Coronary artery (tissue), 2 donors: ENCODE results near the gene DDX39A.
"Not testable (repeated sequence)": the region's sequence is repeated elsewhere in the genome, so short reads cannot be mapped to it uniquely, and the experiment has no call there.

Experiments used
- DNase-seq: peaks from one replicate; pipeline ENCODE4 v3.0.0-alpha.2; 2017; ENCODE audit warnings: low spot score
- H3K27ac ChIP-seq, 2 donors: fragments of 200-600 bp; sonication (generic); one replicate each; pipeline ENCODE4 v1.5.1; 2016 to 2019
- H3K4me3 ChIP-seq: fragments of 200-600 bp; sonication (generic); 2 replicates; pipeline ENCODE4 v1.5.1; 2016; ENCODE audit warnings: mild to moderate bottlenecking, moderate library complexity
- TF ChIP-seq, protein P1 (sequence below): fragments of 200-600 bp; sonication (generic); IDR thresholded peaks from one replicate; pipeline ENCODE4 v1.5.1; 2019; ENCODE audit warnings: antibody characterized with exemption

Gene DDX39A

DNA sequence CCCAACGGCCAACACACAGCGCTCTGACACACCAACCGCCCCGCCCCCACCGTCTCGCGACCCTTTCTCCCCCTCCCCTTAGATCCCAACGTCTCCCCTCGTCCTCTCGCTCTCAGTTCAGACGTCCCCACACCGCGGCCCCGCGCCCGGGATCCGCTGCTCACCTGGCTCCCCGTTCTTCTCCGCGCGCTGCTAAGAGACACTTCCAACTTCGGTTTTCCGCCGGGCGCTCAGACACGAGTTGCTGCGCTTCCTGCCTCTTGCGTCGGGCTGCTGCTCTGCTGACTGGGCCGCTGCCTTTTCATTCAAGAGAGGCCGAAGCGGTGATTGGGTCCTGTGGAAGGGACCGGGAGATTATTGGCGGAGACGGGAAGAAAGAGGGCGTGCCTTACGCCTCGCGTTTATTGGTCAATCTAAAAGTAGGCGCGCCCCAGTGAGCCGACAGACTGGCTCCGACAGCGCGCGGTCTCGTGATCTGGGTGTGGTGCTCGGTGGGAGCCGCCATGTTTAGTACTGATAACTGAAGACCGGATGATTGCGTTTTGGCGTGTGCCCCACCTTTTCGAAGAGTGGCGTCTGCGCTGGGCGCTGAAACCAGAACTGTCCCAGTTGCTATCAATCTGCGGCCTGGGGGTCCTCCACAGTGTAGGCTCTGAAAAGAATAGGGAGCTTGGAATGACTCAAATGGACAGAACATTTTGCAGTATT is at the start of gene DDX39A:
Gene DDX39A, minus strand, starts transcription at position 236 of the 708 bp plus-strand sequence. CDS start 6,121 bp downstream, outside the sequence.
- peak within 1 kb of the TSS; percentile 93 to 98 for H3K27ac ChIP-seq
- H3K4me3 ChIP-seq = peak within 1 kb of the TSS; percentile 99
- peak; percentile 99 for DNase-seq
- TF ChIP-seq, protein P1, sequence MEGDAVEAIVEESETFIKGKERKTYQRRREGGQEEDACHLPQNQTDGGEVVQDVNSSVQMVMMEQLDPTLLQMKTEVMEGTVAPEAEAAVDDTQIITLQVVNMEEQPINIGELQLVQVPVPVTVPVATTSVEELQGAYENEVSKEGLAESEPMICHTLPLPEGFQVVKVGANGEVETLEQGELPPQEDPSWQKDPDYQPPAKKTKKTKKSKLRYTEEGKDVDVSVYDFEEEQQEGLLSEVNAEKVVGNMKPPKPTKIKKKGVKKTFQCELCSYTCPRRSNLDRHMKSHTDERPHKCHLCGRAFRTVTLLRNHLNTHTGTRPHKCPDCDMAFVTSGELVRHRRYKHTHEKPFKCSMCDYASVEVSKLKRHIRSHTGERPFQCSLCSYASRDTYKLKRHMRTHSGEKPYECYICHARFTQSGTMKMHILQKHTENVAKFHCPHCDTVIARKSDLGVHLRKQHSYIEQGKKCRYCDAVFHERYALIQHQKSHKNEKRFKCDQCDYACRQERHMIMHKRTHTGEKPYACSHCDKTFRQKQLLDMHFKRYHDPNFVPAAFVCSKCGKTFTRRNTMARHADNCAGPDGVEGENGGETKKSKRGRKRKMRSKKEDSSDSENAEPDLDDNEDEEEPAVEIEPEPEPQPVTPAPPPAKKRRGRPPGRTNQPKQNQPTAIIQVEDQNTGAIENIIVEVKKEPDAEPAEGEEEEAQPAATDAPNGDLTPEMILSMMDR = no peak

DNA sequence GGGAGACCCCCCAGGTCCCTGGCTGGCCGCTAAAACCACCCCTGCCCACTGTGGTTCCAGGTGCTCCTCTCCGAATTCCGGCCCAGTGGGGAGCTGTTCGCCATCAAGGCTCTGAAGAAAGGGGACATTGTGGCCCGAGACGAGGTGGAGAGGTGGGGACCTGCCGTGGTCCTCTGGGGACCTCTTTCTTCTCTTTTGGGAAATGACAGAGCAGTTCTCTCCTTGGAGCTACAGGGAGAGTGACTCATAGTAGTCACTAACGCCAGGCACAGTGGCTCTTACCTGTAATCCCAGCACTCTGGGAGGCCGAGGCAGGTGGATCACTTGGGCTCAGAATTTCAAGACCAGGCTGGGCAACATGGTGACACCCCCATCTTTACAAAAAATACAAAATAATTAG is 48.7 kb upstream of the DDX39A start:
- no peak overlapping the region for H3K4me3 ChIP-seq
- no peak for DNase-seq
- TF ChIP-seq, protein P1 = no peak
- H3K27ac ChIP-seq = no peak overlapping the region

DNA sequence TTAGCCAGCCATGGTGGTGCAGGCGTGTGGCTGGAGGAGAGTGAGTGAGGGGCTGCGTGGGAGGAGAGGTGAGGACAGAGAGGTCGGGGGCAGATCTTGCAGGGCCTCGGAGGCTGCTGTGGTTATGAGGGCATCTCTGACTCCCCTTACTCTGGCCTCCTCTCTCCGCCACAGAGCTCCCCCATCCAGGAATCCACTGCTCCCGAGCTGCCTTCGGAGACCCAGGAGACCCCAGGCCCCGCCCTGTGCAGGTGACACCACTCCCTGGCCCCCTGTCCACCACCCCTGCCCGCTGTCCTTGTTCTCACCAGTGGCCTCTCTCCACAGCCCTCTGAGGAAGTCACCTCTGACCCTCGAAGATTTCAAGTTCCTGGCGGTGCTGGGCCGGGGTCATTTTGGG is 48.2 kb upstream of the DDX39A start:
- H3K4me3 ChIP-seq = no peak overlapping the region

DNA sequence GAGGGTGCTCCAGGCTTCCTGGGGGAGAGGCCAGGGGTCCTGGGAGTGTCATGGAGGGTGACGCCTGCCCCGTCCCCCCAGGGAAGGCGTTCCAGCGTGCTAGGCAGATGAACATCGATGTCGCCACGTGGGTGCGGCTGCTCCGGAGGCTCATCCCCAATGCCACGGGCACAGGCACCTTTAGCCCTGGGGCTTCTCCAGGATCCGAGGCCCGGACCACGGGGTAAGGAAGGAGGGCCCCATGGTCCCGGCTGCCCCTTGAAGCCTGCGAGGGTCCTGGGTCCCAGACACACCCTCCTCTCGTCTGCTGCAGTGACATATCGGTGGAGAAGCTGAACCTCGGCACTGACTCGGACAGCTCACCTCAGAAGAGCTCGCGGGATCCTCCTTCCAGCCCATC is 44.6 kb upstream of the DDX39A start:
- TF ChIP-seq, protein P1 = no peak
- Histone ChIP-seq H3K4me3 (no peak overlapping the region), H3K27ac (no peak overlapping the region)
- no peak for DNase-seq

More for the DNA sequence above, 48.2 kb upstream of the DDX39A start:
- no peak overlapping the region for H3K27ac ChIP-seq
- TF ChIP-seq, protein P1 = no peak
- DNase-seq = no peak

DNA sequence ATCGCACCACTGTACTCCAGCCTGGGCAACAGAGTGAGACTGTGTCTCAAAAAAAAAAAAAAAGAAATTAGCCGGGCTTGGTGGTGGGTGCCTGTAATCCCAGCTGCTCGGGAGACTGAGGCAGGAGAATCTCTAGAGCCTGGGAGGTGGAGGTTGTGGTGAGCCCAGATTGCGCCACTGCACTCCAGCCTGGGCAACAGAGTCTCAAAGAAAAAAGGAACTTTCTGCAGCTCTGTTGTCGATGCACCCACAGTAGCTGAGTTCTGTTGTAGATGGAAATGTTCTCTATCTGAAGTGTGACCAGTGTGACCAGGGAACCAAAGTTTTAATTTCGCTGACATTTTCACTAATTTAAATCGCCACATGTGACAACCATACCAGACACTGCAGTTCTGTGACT is 43.3 kb upstream of the DDX39A start:
- not testable (repeated sequence) for DNase-seq, H3K27ac ChIP-seq

DNA sequence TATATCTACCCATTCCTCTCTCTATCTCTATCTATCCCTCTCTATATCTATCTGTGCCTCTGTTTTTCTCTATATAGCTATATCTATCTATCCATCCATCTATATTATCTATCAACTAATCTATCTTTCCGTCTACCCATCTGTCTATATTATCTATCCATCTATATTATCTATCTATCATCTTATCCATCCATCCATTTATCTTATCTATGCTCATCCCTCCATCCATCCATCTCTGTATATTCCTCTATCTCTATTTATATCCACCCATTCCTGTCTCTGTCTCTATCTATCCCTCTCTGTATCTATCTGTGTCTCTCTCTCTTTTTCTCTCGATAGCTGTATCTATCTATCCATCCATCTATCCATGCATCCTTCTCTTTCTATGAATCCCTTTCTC is 41.8 kb upstream of the DDX39A start:
- Histone ChIP-seq H3K4me3 (no peak overlapping the region), H3K27ac (no peak overlapping the region)
- no peak for DNase-seq
- TF ChIP-seq, protein P1 = no peak

More for the DNA sequence above, 43.3 kb upstream of the DDX39A start:
- H3K4me3 ChIP-seq = not testable (repeated sequence)

DNA sequence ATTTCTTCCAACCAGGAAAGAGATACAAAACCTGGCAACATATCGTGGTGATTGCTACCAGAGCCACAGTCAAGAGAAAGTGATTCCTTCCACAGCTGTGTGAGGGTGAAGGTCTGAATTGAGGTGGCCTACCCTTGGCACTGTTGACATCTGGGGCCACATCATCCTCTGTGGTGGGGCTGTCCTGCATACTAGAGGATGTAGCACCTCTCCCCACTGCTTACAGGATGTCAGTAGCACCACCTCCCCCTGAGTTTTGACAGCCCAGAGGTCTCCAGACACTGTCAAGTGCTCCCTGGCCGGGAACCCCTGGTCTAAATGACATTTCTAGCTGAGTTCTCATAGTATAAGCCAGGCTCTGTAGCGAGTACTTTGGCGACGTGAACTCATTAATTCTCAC is 40.6 kb upstream of the DDX39A start:
- no peak for DNase-seq
- Histone ChIP-seq H3K4me3 (no peak overlapping the region), H3K27ac (no peak overlapping the region)
- TF ChIP-seq, protein P1 = no peak

DNA sequence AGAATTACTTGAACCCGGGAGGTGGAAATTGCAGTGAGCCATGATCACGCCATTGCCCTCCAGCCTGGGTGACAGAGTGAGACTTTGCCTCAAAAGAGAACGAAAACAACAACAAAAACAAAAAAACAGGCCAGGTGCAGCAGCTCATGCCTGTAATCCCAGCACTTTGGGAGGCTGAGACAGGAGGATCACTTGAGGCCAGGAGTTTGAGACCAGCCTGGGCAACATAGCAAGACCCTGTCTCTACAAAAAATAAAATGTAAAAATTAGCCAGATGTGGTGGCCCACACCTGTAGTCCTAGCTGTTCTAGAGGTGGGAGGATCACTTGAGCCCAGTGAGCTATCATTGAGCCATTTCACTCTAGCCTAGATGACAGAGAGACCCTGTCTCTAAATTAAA is 33.2 kb upstream of the DDX39A start:
- not testable (repeated sequence) for DNase-seq, H3K4me3 ChIP-seq, H3K27ac ChIP-seq
